ENCODE results near the gene CDKAL1. TPM values are rescaled to one million over a fixed set of nuclear protein-coding genes. Genes with fewer than 3 reads are reported as not detected.

Gene CDKAL1
- total and polyA plus RNA-seq, 2 of the 8 experiments (the other 6 are each of a cell fraction or from before 2014, with no cell fraction given): 8.4 to 24.6 TPM

- TF ChIP-seq CHD7 (IDR thresholded peaks at IDR 0.05; ENCODE audit: insufficient replicate concordance, low read length): no peak
- no peak for TF ChIP-seq SIX5 (IDR thresholded peaks at IDR 0.05; ENCODE audit: low read depth, low read length)
Measured at GRCh38 chr6:20710341-20710740, 176.1 kb downstream of the CDKAL1 start (continued).

Measured in H1 (cell line).